MM.1S (cell line): Measurements from ENCODE around the gene POLR3B.

Source experiments
- DNase-seq: peaks from one replicate; pipeline ENCODE4 v3.0.0-alpha.2; 2015
- H2AFZ ChIP-seq: fragments of 300-600 bp; sonication (generic); 2 replicates; pipeline ENCODE4 v1.6.0; 2016; ENCODE audit warnings: antibody characterized with exemption, low read length
- H3F3A ChIP-seq: fragments of 300-600 bp; sonication (generic); 2 replicates; pipeline ENCODE4 v1.6.1; 2016; ENCODE audit warnings: mild to moderate bottlenecking, antibody characterized with exemption, low read length, moderate library complexity, mixed read lengths; ENCODE audit not compliant: insufficient read depth
- H3K27ac ChIP-seq: fragments of 300-600 bp; sonication (generic); 2 replicates; pipeline ENCODE4 v1.5.1; 2016; ENCODE audit warnings: mild to moderate bottlenecking, low read length
- H3K27me3 ChIP-seq: fragments of 300-600 bp; sonication (generic); replicated peaks from 2 replicates; pipeline ENCODE4 v1.6.0; 2016; ENCODE audit warnings: low read length; ENCODE audit not compliant: insufficient read depth
- H3K36me3 ChIP-seq: fragments of 300-600 bp; sonication (generic); replicated peaks from 2 replicates; pipeline ENCODE4 v1.6.1; 2016; ENCODE audit warnings: mild to moderate bottlenecking, low read length, mixed read lengths; ENCODE audit not compliant: insufficient read depth
- H3K4me1 ChIP-seq: fragments of 300-600 bp; sonication (generic); 2 replicates; pipeline ENCODE4 v1.6.1; 2016; ENCODE audit warnings: low read length, mixed read lengths
- H3K4me2 ChIP-seq: fragments of 300-600 bp; sonication (generic); 2 replicates; pipeline ENCODE4 v1.6.0; 2016; ENCODE audit warnings: low read depth, low read length
- H3K4me3 ChIP-seq: fragments of 300-600 bp; sonication (generic); 2 replicates; pipeline ENCODE4 v1.5.1; 2016; ENCODE audit warnings: low read length, mixed read lengths
- H3K79me2 ChIP-seq: fragments of 300-600 bp; sonication (generic); 2 replicates; pipeline ENCODE4 v1.6.1; 2016; ENCODE audit warnings: mixed run types, low read length, mixed read lengths
- H3K9ac ChIP-seq: fragments of 300-600 bp; sonication (generic); 2 replicates; pipeline ENCODE4 v1.6.1; 2016; ENCODE audit warnings: low read length, mixed read lengths
- H3K9me2 ChIP-seq: fragments of 300-600 bp; sonication (generic); replicated peaks from 2 replicates; pipeline ENCODE4 v1.6.1; 2016; ENCODE audit warnings: mild to moderate bottlenecking, low read length, mixed read lengths; ENCODE audit not compliant: insufficient read depth
- H3K9me3 ChIP-seq: fragments of 300-600 bp; sonication (generic); replicated peaks from 2 replicates; pipeline ENCODE4 v1.6.1; 2016; ENCODE audit warnings: mild to moderate bottlenecking, low read length, mixed read lengths; ENCODE audit not compliant: insufficient read depth
- H4K20me1 ChIP-seq: fragments of 300-600 bp; sonication (generic); 2 replicates; pipeline ENCODE4 v1.6.1; 2016; ENCODE audit warnings: mild to moderate bottlenecking, low read length, moderate library complexity, mixed read lengths; ENCODE audit not compliant: insufficient read depth
- EZH2 ChIP-seq: fragments of 300-600 bp; sonication (generic); optimal IDR thresholded peaks from 2 replicates; pipeline ENCODE3; 2017; ENCODE audit warnings: low read depth, mild to moderate bottlenecking, antibody characterized with exemption, low read length, mixed read lengths
- EZH2phosphoT487 ChIP-seq: fragments of 300-600 bp; sonication (generic); IDR thresholded peaks from 2 replicates; pipeline ENCODE4 v1.6.1; 2018; ENCODE audit warnings: antibody characterized with exemption, low read length
- TF ChIP-seq, protein P1 (sequence below): fragments of 300-600 bp; sonication (generic); IDR thresholded peaks from 2 replicates; pipeline ENCODE4 v1.5.1; 2016; ENCODE audit warnings: antibody characterized with exemption, low read length, mixed read lengths

POLR3B gene

DNA sequence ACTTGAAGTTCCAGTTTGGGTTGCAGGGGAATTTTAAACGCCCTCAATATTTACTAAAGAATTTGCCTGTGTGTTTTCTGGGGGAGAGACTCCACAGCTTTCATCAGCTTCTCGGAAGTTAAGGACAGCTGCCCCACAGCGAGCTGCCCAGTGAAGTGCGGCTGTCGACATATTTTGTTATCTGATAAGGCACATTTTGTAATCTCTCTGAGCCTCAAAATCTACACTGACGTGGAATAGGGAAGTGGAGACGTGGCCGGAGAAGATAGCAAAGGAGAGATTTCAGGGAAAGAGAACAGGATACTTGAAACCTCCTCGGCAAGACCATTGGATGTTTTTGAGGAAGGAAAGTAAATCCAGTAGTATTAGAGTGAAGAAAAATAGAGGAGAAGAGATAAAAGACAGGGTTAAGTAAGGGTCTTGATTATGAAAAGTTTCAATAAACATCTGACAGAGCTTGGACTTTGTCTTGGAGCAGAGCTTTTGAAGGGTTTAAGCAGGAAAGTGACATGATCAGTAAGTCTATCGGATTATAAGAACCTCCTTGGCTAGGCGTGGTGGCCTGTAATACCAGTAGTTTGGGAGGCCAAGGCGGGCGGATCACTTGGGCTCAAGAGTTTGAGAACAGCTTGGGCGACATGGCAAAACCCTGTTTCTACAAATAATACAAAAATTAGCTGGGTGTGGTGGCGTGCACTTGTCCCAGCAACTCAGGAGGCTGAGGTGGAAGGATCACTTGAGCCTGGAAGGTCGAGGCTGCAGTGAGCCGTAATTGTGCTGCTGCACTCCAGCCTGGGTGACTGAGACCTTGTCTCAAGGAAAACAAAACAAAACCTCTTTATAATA, 1.1 kb downstream of the POLR3B start:
- no peak for TF ChIP-seq EZH2
- TF ChIP-seq, protein P1, sequence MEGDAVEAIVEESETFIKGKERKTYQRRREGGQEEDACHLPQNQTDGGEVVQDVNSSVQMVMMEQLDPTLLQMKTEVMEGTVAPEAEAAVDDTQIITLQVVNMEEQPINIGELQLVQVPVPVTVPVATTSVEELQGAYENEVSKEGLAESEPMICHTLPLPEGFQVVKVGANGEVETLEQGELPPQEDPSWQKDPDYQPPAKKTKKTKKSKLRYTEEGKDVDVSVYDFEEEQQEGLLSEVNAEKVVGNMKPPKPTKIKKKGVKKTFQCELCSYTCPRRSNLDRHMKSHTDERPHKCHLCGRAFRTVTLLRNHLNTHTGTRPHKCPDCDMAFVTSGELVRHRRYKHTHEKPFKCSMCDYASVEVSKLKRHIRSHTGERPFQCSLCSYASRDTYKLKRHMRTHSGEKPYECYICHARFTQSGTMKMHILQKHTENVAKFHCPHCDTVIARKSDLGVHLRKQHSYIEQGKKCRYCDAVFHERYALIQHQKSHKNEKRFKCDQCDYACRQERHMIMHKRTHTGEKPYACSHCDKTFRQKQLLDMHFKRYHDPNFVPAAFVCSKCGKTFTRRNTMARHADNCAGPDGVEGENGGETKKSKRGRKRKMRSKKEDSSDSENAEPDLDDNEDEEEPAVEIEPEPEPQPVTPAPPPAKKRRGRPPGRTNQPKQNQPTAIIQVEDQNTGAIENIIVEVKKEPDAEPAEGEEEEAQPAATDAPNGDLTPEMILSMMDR, result 0 out of 2 replicates have a peak, but pooled peaks have one; percentile 16
- no peak for DNase-seq
- H3K9ac ChIP-seq, result peak overlapping the region; percentile 75
- 0 out of 2 replicates have a peak, but pooled peaks cover 4% of the 10 kb centered on the region for H3K4me1 ChIP-seq
- 0 out of 2 replicates have a peak, but pooled peaks cover 3% of the 10 kb centered on the region for H3F3A ChIP-seq
- H2AFZ ChIP-seq, result peak overlapping the region; percentile 75
- peak overlapping the region; percentile 72 for H3K4me3 ChIP-seq
- H3K79me2 ChIP-seq, result peaks cover 50% of the 10 kb centered on the region
- H4K20me1 ChIP-seq, result no peaks in the 10 kb centered on the region
- H3K36me3 ChIP-seq, result no peaks in the 10 kb centered on the region
- peak overlapping the region; percentile 73 for H3K4me2 ChIP-seq
- peak overlapping the region; percentile 56; the same call in 1 of the 2 replicates for H3K27ac ChIP-seq
- no peaks in the 10 kb centered on the region for H3K27me3 ChIP-seq
- no peaks in the 10 kb centered on the region for H3K9me2 ChIP-seq
- no peaks in the 10 kb centered on the region for H3K9me3 ChIP-seq

DNA sequence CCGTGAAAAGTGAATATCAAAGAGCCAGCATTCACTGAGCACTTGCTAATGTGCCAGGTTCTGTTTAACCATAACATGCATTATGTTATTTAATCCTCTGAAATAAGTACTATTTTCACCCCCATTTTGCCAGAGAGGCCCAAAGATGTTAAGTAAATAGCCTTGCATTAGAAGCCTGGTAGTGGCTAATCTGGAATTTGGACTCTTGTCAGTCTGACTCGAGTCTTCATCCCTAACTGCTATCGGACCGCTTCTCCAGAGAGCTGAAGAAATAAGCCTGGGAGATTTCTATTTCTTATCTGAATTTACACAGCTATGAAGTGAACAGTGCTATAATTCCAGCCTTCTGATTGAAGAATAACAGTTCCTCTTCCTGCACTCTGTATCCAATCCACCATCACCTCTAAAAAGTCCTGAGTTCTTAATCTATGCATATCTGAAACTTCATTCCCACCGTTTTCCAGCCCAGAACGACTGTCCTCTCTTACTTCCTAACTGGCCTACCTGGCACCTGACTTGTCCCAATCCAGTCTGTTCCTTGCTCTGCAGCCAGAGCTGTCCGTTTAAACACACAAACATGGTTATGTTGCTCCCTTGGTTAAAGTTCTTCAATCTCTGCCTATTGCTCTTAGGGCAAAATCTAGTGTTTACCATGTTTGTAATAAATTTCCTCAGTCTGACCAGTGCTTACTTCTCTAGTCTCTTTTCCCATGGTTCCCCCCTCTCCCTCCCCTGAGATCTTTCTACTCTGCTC, 2.3 kb downstream of the POLR3B start:
- no peaks in the 10 kb centered on the region for H3K9me3 ChIP-seq
- no peaks in the 10 kb centered on the region for H3K27me3 ChIP-seq
- no peak for DNase-seq
- H3K4me2 ChIP-seq, result no peak overlapping the region
- TF ChIP-seq EZH2phosphoT487 (no peak), EZH2 (no peak)
- TF ChIP-seq, protein P1, result no peak
- no peak overlapping the region for H2AFZ ChIP-seq
- H4K20me1 ChIP-seq, result no peaks in the 10 kb centered on the region
- peaks cover 50% of the 10 kb centered on the region for H3K79me2 ChIP-seq
- no peak overlapping the region for H3K4me3 ChIP-seq
- H3K36me3 ChIP-seq, result no peaks in the 10 kb centered on the region
- H3F3A ChIP-seq, result 0 out of 2 replicates have a peak, but pooled peaks cover 3% of the 10 kb centered on the region
- H3K9ac ChIP-seq, result no peak overlapping the region
- 0 out of 2 replicates have a peak, but pooled peaks cover 4% of the 10 kb centered on the region for H3K4me1 ChIP-seq
- no peaks in the 10 kb centered on the region for H3K9me2 ChIP-seq
- no peak overlapping the region for H3K27ac ChIP-seq

DNA sequence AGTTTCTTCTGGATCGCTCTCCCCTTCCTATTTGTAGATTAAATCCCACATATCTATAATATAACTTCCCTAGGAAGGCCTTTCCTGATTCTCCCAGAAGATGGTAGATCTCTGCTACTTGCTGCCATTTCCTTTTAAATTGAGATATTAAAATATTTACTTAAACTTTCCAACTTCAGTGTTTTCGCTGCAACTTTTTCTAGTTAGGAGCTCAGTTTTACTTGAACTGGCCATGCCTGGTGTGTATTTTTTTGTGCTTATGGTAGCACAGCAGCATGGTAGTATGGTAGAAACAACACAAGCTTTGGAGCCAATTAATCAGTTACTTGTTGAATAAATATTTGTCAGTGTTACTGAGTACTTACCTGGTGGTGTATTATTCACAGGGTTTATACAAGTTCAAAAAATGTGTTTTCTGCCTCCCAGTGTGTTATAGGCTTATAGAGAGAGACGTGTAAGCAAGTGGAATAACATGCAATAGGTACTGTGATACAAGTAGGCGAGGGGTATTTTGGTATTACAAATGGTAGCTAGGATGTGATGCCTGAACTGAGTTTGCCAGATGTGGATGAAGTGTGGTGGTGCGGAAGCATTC, 2.9 kb downstream of the POLR3B start:
- Histone ChIP-seq H3K4me1 (0 out of 2 replicates have a peak, but pooled peaks cover 4% of the 10 kb centered on the region), H3K9me2 (no peaks in the 10 kb centered on the region), H2AFZ (no peak overlapping the region), H3K4me3 (no peak overlapping the region), H3K36me3 (no peaks in the 10 kb centered on the region), H3K4me2 (no peak overlapping the region), H4K20me1 (no peaks in the 10 kb centered on the region), H3F3A (0 out of 2 replicates have a peak, but pooled peaks cover 3% of the 10 kb centered on the region), H3K27ac (no peak overlapping the region), H3K79me2 (peaks cover 50% of the 10 kb centered on the region), H3K9ac (no peak overlapping the region), H3K27me3 (no peaks in the 10 kb centered on the region), H3K9me3 (no peaks in the 10 kb centered on the region)
- DNase-seq, result no peak
- TF ChIP-seq EZH2phosphoT487 (no peak), EZH2 (no peak)
- TF ChIP-seq, protein P1, result no peak
